GM10847 (cell line): ENCODE measurements around the gene KRTAP13-2.

ENCODE experiments used
- POLR2A ChIP-seq: IDR thresholded peaks from 2 replicates; pipeline ENCODE4 v1.6.1; 2011; ENCODE audit not compliant: insufficient read length; ENCODE audit errors: extremely low read depth

Gene KRTAP13-2

GRCh38 chr21:30337772-30338171 lies 34.3 kb downstream of the KRTAP13-2 start:
- TF ChIP-seq POLR2A, result no peak

- TF ChIP-seq POLR2A, result no peak
Observed at GRCh38 chr21:30337276-30337744, 34.8 kb downstream of the KRTAP13-2 start, which contains the start of gene KRTAP27-1. Gene KRTAP27-1 (minus strand): TSS chr21:30337694. CDS start chr21:30337668, 26 bp downstream.

GRCh38 chr21:30336596-30336995 lies 35.5 kb downstream of the KRTAP13-2 start:
- no peak for TF ChIP-seq POLR2A

GRCh38 chr21:30333736-30334135 lies 38.3 kb downstream of the KRTAP13-2 start:
- no peak for TF ChIP-seq POLR2A

GRCh38 chr21:30332681-30333080 lies 39.4 kb downstream of the KRTAP13-2 start:
- TF ChIP-seq POLR2A, result no peak

- TF ChIP-seq POLR2A, result no peak
Observed at GRCh38 chr21:30329203-30329875, 42.7 kb downstream of the KRTAP13-2 start.

- TF ChIP-seq POLR2A, result no peak
Observed at GRCh38 chr21:30326390-30326789, 45.7 kb downstream of the KRTAP13-2 start.
